HG02970 (cell line): Measurements from ENCODE around the gene OSBPL7.
"Not testable (repeated sequence)": the region's sequence is repeated elsewhere in the genome, so short reads cannot be mapped to it uniquely, and the experiment has no call there.

Experiments
- ATAC-seq: cut with Tn5 transposase; IDR thresholded peaks from one replicate; pipeline ENCODE4 v1.9.1; 2021; ENCODE audit warnings: mild to moderate bottlenecking, moderate library complexity, moderate number of reproducible peaks; ENCODE audit not compliant: unreplicated experiment, low FRiP score

OSBPL7 gene

DNA sequence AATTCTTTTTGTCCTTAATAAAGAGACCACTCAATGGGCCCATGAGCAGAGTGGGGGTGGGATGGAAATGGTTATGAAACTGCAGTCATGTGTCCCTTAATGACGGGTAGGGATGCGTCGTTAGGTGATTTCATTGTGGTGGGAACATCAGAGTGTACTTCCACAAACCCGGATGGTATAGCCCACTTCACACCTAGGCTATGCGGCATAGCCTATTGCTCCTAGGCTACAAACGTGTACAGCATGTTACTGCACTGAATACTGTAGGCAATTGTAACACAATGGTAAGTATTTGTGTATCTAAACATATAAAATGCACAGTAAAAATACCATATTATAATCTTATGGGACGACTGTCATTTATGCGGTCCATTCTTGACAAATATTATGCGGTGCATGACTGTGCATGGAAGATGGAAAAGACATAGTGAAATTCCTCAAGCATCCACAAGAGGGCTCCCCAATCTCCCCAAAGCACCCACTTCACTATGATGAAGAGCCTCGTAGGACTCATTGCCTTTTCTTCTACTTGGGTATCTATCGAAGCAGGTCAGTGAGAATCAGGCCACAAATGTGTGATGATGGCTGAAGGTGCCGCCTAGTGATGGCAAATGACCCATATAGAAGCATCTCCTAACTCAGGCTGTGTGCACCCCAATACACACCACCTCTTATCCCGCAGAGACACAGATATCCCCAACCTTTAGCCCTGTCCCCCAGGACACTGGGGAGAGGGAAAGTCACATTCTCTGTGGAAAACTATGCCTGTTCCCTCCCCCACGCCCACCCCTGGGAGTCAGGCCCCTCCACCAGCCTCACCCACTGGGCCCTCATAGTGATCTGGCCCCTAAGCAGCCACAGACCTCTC is 45.0 kb downstream of the OSBPL7 start:
- no peak for ATAC-seq

- no peak for ATAC-seq
Observed at GRCh38 chr17:47774987-47775580, 46.5 kb downstream of the OSBPL7 start.

GRCh38 chr17:47774331-47774730 is 47.3 kb downstream of the OSBPL7 start:
- no peak for ATAC-seq

GRCh38 chr17:47773649-47774048 is 47.9 kb downstream of the OSBPL7 start:
- ATAC-seq: not testable (repeated sequence)

GRCh38 chr17:47763913-47764582 is 57.5 kb downstream of the OSBPL7 start:
- no peak for ATAC-seq

DNA sequence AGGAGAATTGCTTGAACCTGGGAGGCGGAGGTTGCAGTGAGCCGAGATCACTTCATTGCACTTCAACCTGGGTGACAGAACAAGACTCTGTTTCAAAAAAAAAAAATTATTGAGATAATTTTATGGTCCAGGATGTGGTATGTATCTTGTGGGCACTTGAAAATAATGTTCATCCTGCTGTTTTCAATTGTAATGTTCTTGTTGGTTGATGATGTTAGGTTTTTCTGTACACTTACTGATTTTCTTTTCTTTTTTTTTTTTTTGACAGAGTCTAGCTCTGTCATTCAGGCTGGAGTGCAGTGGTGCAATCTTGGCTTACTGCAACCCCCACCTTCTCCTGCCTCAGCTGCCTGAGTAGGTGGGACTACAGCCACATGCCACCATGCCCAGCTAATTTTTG is 58.9 kb downstream of the OSBPL7 start:
- ATAC-seq: no peak

DNA sequence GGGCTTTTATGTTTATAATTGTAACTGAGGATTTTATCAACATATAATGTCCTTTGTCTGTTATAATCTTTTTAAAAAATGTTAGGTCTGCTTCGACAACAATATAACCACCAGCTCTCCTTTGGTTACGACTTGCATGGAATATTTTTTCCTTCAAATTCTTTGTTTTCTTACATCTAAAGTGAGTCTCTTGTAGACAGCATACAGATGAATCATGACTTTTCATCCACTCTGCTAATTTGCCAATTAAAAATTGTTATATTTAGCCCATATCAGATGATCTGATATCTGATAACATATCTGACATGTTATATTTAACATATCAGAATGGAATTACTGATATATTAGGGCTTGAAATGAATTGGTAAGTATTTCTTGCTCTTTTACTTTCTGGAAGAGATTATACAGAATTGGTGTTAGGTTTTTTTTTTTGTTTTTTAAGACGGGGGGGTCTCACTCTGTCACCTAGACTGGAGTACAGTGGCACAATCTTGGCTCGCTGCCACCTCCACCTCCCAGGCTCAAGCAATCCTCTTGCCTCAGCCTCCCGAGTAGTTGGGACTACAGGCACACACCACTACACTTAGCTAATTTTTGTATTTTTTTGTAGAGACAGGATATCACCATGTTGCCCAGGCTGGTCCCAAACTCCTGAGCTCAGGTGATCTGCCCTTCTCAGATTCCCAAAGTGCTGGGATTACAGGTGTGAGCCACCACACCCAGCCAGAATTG is 61.0 kb downstream of the OSBPL7 start:
- ATAC-seq: no peak

- ATAC-seq: no peak
Observed at GRCh38 chr17:47757386-47757785, 64.2 kb downstream of the OSBPL7 start.
